Measurements from ENCODE around the gene IFIT2.
"Not testable (repeated sequence)": the region's sequence is repeated elsewhere in the genome, so short reads cannot be mapped to it uniquely, and the experiment has no call there.

GRCh38 chr10:89325081-89325480 is 23.2 kb downstream of the IFIT2 start:
- not testable (repeated sequence) for TF ChIP-seq CTCF (IDR thresholded peaks at IDR 0.05); ZBTB33 (IDR thresholded peaks at IDR 0.05; ENCODE audit: borderline replicate concordance, low read depth); RCOR1 (IDR thresholded peaks at IDR 0.05; ENCODE audit: low read length); POLR2AphosphoS5 (IDR thresholded peaks at IDR 0.05; ENCODE audit: low read depth, low read length); YY1 (IDR thresholded peaks at IDR 0.05; ENCODE audit: low read depth); RFX5 (IDR thresholded peaks at IDR 0.05; ENCODE audit: low read length); ELF1 (IDR thresholded peaks at IDR 0.05); TAF1 (IDR thresholded peaks at IDR 0.05; ENCODE audit: borderline replicate concordance, low read depth, low read length); JUND (IDR thresholded peaks at IDR 0.05)
